ENCODE measurements around the gene DNAH3.

DNA sequence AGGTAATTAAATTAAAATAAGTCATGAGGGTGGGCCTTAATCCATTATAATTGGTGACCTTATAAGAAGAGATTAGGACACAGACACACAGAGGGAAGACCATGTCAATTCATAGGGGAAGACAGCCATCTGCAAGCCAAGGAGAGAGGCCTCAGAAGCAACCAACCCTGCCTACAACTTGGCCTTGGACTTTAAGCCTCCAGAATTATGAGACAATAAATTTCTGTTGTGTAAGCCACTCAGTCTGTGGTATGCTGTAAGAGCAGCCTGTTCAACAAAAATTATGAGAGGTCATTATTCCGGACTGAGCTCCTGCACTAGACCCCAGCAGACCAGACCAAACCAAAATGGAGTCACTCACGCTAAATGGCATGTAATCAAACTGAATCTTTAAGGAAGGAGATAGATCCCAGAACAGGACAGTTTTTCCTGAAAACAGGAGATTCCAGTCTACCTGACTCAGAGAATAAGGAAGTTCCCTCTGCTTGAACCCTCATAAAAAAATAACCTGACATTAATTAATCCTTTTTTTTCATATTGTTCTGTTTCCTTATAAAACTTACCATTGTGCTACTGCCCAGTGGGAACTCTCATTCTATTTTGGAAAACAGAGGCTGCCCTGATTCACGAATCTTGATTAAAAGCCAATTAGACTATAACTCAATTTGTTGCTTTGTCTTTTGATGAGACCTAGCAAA is 74.3 kb downstream of the DNAH3 start:
- no peak for TF ChIP-seq YY1 (IDR thresholded peaks at IDR 0.05; ENCODE audit: insufficient read depth, insufficient read length)
- no peak for TF ChIP-seq ZNF274 (IDR thresholded peaks at IDR 0.05; ENCODE audit: low read depth, low read length)

All from NT2/D1 (cell line).